BLaER1 treated with 17β-estradiol and CSF1 and Interleukin-3, amounts not matched to agents 10 nM and 100 nM (cell line): ENCODE data around the gene DMXL2.
"Not testable (repeated sequence)": the region's sequence is repeated elsewhere in the genome, so short reads cannot be mapped to it uniquely, and the experiment has no call there.

Experiments
- H3K27ac ChIP-seq, 11 experiments: shearing (Covaris generic); formaldehyde crosslinking; 2 replicates each; pipeline ENCODE4 v1.8.1; 2022
- H3K27me3 ChIP-seq, 11 experiments: shearing (Covaris generic); formaldehyde crosslinking; 2 replicates each; pipeline ENCODE4 v1.8.1; 2022
- H3K36me3 ChIP-seq, 11 experiments: shearing (Covaris generic); formaldehyde crosslinking; 2 replicates each; pipeline ENCODE4 v1.8.1; 2022
- H3K4me1 ChIP-seq, 10 experiments: shearing (Covaris generic); formaldehyde crosslinking; 2 replicates each; pipeline ENCODE4 v1.8.1; 2022
- H3K4me2 ChIP-seq, 11 experiments: shearing (Covaris generic); formaldehyde crosslinking; 2 replicates each; pipeline ENCODE4 v1.8.1; 2022
- H3K4me3 ChIP-seq, 10 experiments: shearing (Covaris generic); formaldehyde crosslinking; 2 replicates each; pipeline ENCODE4 v1.8.1; 2022
- H3K9ac ChIP-seq, 11 experiments: shearing (Covaris generic); formaldehyde crosslinking; 2 replicates each; pipeline ENCODE4 v1.8.1; 2022
- H3K9me3 ChIP-seq, 11 experiments: shearing (Covaris generic); formaldehyde crosslinking; replicated peaks in 1 of 11; 2 replicates each; pipeline ENCODE4 v1.8.1; 2022
- H4K20me1 ChIP-seq, 11 experiments: shearing (Covaris generic); formaldehyde crosslinking; 2 replicates each; pipeline ENCODE4 v1.8.1; 2022
- Cebpa-rat ChIP-seq, 11 experiments: shearing (Covaris generic); IDR thresholded peaks; 2 replicates each; pipeline ENCODE4 v1.8.1; 2022

The DMXL2 gene

DNA sequence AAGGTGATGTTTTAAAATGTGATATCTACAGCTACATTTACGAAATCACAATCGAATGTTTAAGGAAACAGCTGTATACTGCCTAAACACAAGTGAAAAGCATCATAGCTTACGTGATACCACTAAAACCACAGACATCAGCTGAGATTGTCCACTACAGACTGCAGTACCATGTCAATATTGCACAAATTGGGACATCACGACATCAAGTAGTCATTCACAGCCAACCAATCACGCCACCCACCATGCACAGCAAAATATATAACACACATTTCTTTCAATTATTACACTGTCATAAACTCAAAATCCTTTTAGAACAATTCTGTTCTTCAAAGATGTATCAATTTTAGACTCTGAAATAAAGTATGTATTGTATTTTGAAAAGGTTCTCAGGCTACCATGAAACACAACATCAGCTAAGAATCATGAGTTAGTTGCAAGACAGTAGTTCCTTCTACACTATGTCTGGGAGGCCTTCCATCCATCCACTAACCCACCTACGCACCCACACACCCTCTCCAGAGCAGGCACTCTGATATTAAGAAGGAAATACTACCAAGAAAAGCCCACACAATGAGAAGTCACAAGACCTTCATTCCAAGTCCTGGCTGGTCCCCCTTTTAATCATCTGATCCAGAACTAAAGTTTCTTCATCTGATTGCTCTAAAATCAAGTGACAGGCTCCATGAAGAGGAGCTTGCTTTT is 3.1 kb downstream of the DMXL2 start:
- H3K9me3 ChIP-seq: peaks cover 0 to 21% (median 0%) of the 10 kb centered on the region in 11 experiments; a peak in 6 of 22 replicates
- H3K36me3 ChIP-seq: peaks cover 0 to 23% (median 0%) of the 10 kb centered on the region in 11 experiments; a peak in 6 of 22 replicates
- peak overlapping the region in 7 of 11 experiments; percentile 22 to 91 (median 47); a peak in 12 of 22 replicates for H3K4me2 ChIP-seq
- peaks cover 0 to 54% (median 0%) of the 10 kb centered on the region in 11 experiments; a peak in 4 of 22 replicates for H4K20me1 ChIP-seq
- H3K27me3 ChIP-seq: no peaks in the 10 kb centered on the region
- H3K27ac ChIP-seq: peak overlapping the region in 3 of 11 experiments; percentile 95 to 99 (median 99); a peak in 6 of 22 replicates
- H3K4me3 ChIP-seq: peak overlapping the region in 2 of 10 experiments; percentile 94; a peak in 4 of 20 replicates
- no peak for TF ChIP-seq Cebpa-rat (IDR thresholded peaks at IDR 0.05)
- peak overlapping the region in 3 of 11 experiments; percentile 95 to 99 (median 98); a peak in 4 of 22 replicates for H3K9ac ChIP-seq
- peaks cover 24 to 64% (median 36%) of the 10 kb centered on the region in 10 experiments for H3K4me1 ChIP-seq

DNA sequence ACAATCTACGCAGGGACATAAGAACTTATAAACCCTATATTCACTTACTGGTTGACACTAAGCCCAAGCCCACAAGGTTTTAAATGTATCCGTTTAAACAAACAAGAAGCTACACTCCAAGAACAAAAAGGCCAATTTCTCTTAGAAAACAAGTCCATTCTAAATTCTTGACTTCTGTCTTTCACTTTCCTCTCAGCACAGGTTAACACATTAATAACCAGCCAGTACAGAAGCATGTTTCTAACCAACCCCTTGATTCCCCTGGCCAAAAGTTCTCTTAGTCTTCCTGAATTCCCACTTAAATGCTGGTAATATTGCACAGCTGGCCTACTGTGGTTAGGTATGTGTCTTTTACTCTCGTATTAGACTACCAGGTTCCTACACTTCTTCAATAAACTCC is 4.7 kb downstream of the DMXL2 start:
- TF ChIP-seq Cebpa-rat (IDR thresholded peaks at IDR 0.05): no peak
- H3K27ac ChIP-seq: peak overlapping the region in 2 of 11 experiments; percentile 8 to 99; a peak in 3 of 22 replicates
- H3K27me3 ChIP-seq: no peaks in the 10 kb centered on the region
- peaks cover 0 to 39% (median 0%) of the 10 kb centered on the region in 11 experiments; a peak in 8 of 22 replicates for H3K36me3 ChIP-seq
- H3K9me3 ChIP-seq: peaks cover 8 to 37% (median 13%) of the 10 kb centered on the region in 11 experiments; a peak in 21 of 22 replicates
- H3K4me2 ChIP-seq: peak overlapping the region in 3 of 11 experiments; percentile 3 to 91 (median 78); a peak in 4 of 22 replicates
- peaks cover 0 to 69% (median 0%) of the 10 kb centered on the region in 11 experiments; a peak in 5 of 22 replicates for H4K20me1 ChIP-seq
- H3K4me1 ChIP-seq: peaks cover 18 to 62% (median 25%) of the 10 kb centered on the region in 10 experiments
- peak overlapping the region in 2 of 11 experiments; percentile 48 to 62; a peak in 1 of 22 replicates for H3K9ac ChIP-seq
- H3K4me3 ChIP-seq: peak overlapping the region in 1 of 10 experiments; percentile 94; a peak in 1 of 20 replicates

DNA sequence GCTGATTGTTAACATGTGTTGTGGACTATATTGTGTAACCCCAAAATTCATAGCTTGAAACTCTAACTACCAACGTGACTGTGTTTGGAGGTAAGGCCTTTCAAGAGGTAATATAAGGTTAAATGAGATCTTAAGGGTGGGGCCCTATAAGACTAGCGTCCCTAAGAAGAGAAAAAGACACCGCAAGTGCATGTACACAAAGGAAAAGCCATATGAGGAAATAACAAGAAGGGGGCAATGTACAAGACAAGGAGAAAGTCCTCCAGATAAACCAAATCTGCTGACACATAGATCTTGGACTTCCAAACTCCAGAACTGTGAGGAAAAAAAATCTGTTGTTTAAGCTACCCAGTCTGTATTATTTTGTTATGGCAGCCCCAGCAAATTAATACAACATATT is 8.6 kb downstream of the DMXL2 start:
- Histone ChIP-seq H3K4me3 (no peak overlapping the region), H3K27ac (no peak overlapping the region), H3K4me2 (peak overlapping the region in 2 of 11 experiments; percentile 2 to 78; a peak in 1 of 22 replicates), H3K9ac (no peak overlapping the region), H3K4me1 (peaks cover 0 to 58% (median 0%) of the 10 kb centered on the region in 10 experiments; a peak in 7 of 20 replicates), H3K36me3 (peaks cover 0 to 67% (median 5%) of the 10 kb centered on the region in 11 experiments; a peak in 11 of 22 replicates), H3K27me3 (no peaks in the 10 kb centered on the region), H3K9me3 (peaks cover 25 to 56% (median 29%) of the 10 kb centered on the region in 11 experiments), H4K20me1 (peaks cover 0 to 97% (median 0%) of the 10 kb centered on the region in 11 experiments; a peak in 4 of 22 replicates)
- no peak for TF ChIP-seq Cebpa-rat (IDR thresholded peaks at IDR 0.05)

DNA sequence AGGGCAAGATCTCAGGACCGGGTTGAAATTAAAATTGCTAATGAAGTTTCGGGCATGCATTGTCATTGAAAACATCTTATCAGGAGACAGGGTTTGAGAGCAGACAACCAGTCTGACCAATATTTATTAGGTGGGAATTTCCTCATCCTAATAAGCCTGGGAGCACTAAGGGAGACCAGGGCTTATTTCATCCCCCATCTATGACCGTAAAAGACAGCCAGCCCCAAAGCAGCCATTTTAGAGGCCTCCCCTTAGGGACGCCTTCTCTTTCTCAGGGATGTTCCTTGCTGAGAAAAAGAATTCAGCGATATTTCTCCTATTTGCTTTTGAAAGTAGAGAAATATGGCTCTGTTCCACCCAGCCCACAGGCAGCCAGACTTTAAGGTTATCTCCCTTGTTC is 9.9 kb downstream of the DMXL2 start:
- not testable (repeated sequence) for H3K4me3 ChIP-seq, H3K4me2 ChIP-seq, H3K27me3 ChIP-seq, H3K27ac ChIP-seq, H3K9ac ChIP-seq
- peaks cover 25 to 56% (median 29%) of the 10 kb centered on the region in 11 experiments for H3K9me3 ChIP-seq
- H3K4me1 ChIP-seq: peaks cover 0 to 45% (median 0%) of the 10 kb centered on the region in 10 experiments; a peak in 4 of 20 replicates
- peaks cover 0 to 75% (median 5%) of the 10 kb centered on the region in 11 experiments; a peak in 11 of 22 replicates for H3K36me3 ChIP-seq
- H4K20me1 ChIP-seq: peaks cover 0 to 99% (median 0%) of the 10 kb centered on the region in 11 experiments; a peak in 5 of 22 replicates

DNA sequence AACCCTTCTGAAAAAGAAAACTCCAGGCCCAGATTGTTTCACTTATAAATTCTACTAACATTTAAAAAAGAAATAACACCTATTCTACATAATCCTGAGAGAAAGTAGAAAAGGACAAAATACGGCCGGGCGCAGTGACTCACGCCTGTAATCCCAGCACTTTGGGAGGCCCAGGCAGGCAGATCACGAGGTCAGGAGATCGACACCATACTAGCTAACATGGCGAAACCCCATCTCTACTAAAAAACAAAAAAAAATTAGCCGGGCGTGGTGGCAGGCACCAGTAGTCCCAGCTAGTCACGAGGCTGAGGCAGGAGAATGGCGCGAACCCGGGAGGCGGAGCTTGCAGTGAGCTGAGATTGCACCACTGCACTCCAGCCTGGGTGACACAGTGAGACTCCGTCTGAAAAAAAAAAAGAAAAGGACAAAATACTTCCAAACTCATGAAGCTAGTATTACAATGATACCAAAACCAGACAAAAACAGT is 19.1 kb downstream of the DMXL2 start:
- H3K4me3 ChIP-seq, H3K27ac ChIP-seq, H3K27me3 ChIP-seq, H3K4me2 ChIP-seq, H3K9ac ChIP-seq: not testable (repeated sequence)
- Histone ChIP-seq H3K36me3 (peaks cover 0 to 53% (median 0%) of the 10 kb centered on the region in 11 experiments; a peak in 5 of 22 replicates), H3K4me1 (peaks cover 0 to 44% (median 6%) of the 10 kb centered on the region in 10 experiments; a peak in 10 of 20 replicates), H3K9me3 (peaks cover 0 to 18% (median 4%) of the 10 kb centered on the region in 11 experiments; a peak in 8 of 22 replicates), H4K20me1 (peaks cover 0 to 98% (median 0%) of the 10 kb centered on the region in 11 experiments; a peak in 5 of 22 replicates)

DNA sequence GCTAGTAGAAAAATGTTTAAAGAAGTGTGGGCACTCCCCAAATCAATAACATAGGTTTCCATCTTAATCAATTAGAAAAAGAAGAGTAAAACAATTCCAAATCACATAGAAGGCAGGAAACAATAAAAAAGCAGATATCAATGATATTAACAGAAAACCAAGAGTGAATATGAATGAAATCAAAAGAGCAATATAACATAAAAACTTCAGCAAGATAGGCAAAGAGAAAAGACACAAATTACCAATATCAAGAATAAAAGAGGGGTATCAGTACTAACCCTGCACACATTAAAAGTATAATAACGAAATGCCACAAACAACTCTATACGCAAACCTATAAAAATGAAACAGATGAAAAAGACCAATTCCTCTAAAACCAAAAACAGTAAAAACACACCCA is 19.6 kb downstream of the DMXL2 start:
- Histone ChIP-seq H4K20me1 (peaks cover 0 to 98% (median 0%) of the 10 kb centered on the region in 11 experiments; a peak in 5 of 22 replicates), H3K4me1 (peaks cover 0 to 49% (median 6%) of the 10 kb centered on the region in 10 experiments; a peak in 10 of 20 replicates), H3K9me3 (peaks cover 0 to 18% (median 4%) of the 10 kb centered on the region in 11 experiments; a peak in 8 of 22 replicates), H3K36me3 (peaks cover 0 to 48% (median 0%) of the 10 kb centered on the region in 11 experiments; a peak in 5 of 22 replicates), H3K4me3 (no peak overlapping the region), H3K9ac (no peak overlapping the region), H3K27ac (no peak overlapping the region), H3K4me2 (0 out of 22 replicates have a peak overlapping the region, but pooled peaks of 1 of the 11 experiments have one; percentile 17), H3K27me3 (no peaks in the 10 kb centered on the region)
- no peak for TF ChIP-seq Cebpa-rat (IDR thresholded peaks at IDR 0.05)

DNA sequence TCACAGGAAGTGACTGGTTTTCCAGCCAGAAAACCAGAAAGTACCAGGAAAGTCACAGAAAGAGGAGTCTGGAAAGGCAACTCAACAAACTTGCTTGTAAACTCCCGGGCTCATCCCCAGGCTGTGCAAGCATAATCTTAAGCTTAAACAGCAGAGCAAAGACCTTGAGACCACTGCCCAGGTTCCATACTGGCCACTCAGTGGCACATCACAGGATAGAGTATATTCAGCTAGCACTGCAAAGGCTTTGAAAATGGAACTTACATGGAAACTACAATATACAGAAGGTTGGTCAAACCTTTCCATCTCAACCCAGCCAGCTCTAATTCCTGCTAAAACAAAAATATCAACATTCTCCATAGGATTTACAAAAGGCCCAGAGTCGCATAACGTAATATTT is 20.1 kb downstream of the DMXL2 start:
- no peaks in the 10 kb centered on the region for H3K27me3 ChIP-seq
- H3K27ac ChIP-seq: no peak overlapping the region
- H3K36me3 ChIP-seq: peaks cover 0 to 43% (median 0%) of the 10 kb centered on the region in 11 experiments; a peak in 5 of 22 replicates
- no peak for TF ChIP-seq Cebpa-rat (IDR thresholded peaks at IDR 0.05)
- H3K4me3 ChIP-seq: no peak overlapping the region
- H3K4me2 ChIP-seq: peak overlapping the region in 1 of 11 experiments; percentile 17; a peak in 2 of 22 replicates
- H3K9me3 ChIP-seq: peaks cover 0 to 18% (median 4%) of the 10 kb centered on the region in 11 experiments; a peak in 5 of 22 replicates
- H4K20me1 ChIP-seq: peaks cover 0 to 98% (median 0%) of the 10 kb centered on the region in 11 experiments; a peak in 5 of 22 replicates
- H3K4me1 ChIP-seq: peaks cover 0 to 54% (median 6%) of the 10 kb centered on the region in 10 experiments; a peak in 10 of 20 replicates
- no peak overlapping the region for H3K9ac ChIP-seq

DNA sequence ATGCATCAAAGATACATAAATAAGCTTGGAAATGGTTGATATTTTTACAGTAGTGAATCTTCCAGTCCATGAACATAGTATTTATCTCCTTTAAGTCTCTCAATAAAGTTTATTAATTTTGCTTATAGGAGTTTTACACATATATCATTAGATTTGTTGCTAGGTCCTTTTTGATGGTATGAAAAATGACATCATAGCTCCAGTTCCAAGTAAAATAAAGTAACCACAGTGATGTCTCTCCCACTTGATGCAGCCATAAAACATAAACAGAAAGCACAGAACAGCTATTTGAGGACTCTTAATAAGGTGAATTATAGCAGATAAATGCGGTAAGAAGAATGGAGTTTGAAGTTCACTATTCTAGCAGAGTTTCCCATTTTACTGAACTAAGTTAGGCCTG is 20.8 kb downstream of the DMXL2 start:
- Histone ChIP-seq H4K20me1 (peaks cover 0 to 98% (median 0%) of the 10 kb centered on the region in 11 experiments; a peak in 5 of 22 replicates), H3K27me3 (no peaks in the 10 kb centered on the region), H3K4me1 (peaks cover 0 to 60% (median 6%) of the 10 kb centered on the region in 10 experiments; a peak in 10 of 20 replicates), H3K27ac (no peak overlapping the region), H3K4me3 (no peak overlapping the region), H3K9ac (no peak overlapping the region), H3K36me3 (peaks cover 0 to 38% (median 0%) of the 10 kb centered on the region in 11 experiments; a peak in 5 of 22 replicates), H3K9me3 (peaks cover 0 to 16% (median 4%) of the 10 kb centered on the region in 11 experiments; a peak in 5 of 22 replicates), H3K4me2 (peak overlapping the region in 1 of 11 experiments; percentile 17; a peak in 1 of 22 replicates)
- TF ChIP-seq Cebpa-rat (IDR thresholded peaks at IDR 0.05): no peak
